ENCODE data around the gene ALS2CL.

The ALS2CL gene

GRCh38 chr3:46667061-46667621 lies 26.3 kb downstream of the ALS2CL start:
- no peak for ATAC-seq (ENCODE audit: insufficient read depth, low read depth)
- no peak overlapping the region; the same call in 1 of the 2 replicates for H3K27ac ChIP-seq (ENCODE audit: low read length)

GRCh38 chr3:46666453-46666845 lies 27.0 kb downstream of the ALS2CL start:
- no peaks in the 10 kb centered on the region for H3K79me2 ChIP-seq (ENCODE audit: insufficient read depth, low read length)
- no peak overlapping the region for H3K27ac ChIP-seq (ENCODE audit: low read length)
- no peak overlapping the region for H3K4me2 ChIP-seq (ENCODE audit: insufficient read depth, low read length)
- no peaks in the 10 kb centered on the region for H3K4me1 ChIP-seq (ENCODE audit: insufficient read depth, low read length)
- no peak for TF ChIP-seq EZH2 (IDR thresholded peaks at IDR 0.05; ENCODE audit: borderline replicate concordance, low read depth, low read length, severe bottlenecking)
- TF ChIP-seq CTCF (IDR thresholded peaks at IDR 0.05; ENCODE audit: borderline replicate concordance, extremely low read depth, low read length, poor library complexity, severe bottlenecking), result no peak
- H4K20me1 ChIP-seq (ENCODE audit: insufficient read depth, low read length), result no peaks in the 10 kb centered on the region
- no peak for ATAC-seq (ENCODE audit: insufficient read depth, low read depth)
- H3K36me3 ChIP-seq (ENCODE audit: insufficient read depth, low read length), result no peaks in the 10 kb centered on the region
- no peak for DNase-seq
- no peaks in the 10 kb centered on the region for H3K9me3 ChIP-seq (ENCODE audit: insufficient read depth, low read length, severe bottlenecking)
- no peak overlapping the region for H3K9ac ChIP-seq (ENCODE audit: low read depth, low read length)
- H2AFZ ChIP-seq (ENCODE audit: low read depth, low read length), result no peak overlapping the region
- no peaks in the 10 kb centered on the region for H3K27me3 ChIP-seq (ENCODE audit: insufficient read depth, low read length, poor library complexity)
- no peak overlapping the region for H3K4me3 ChIP-seq (ENCODE audit: low read depth in 1 of 2, low read length in 2 of 2)

More at GRCh38 chr3:46667061-46667621, 26.3 kb downstream of the ALS2CL start:
- no peaks in the 10 kb centered on the region for H3K79me2 ChIP-seq (ENCODE audit: insufficient read depth, low read length)
- H3K4me1 ChIP-seq (ENCODE audit: insufficient read depth, low read length), result no peaks in the 10 kb centered on the region
- H2AFZ ChIP-seq (ENCODE audit: low read depth, low read length), result no peak overlapping the region
- H3K9me3 ChIP-seq (ENCODE audit: insufficient read depth, low read length, severe bottlenecking), result no peaks in the 10 kb centered on the region
- no peak for TF ChIP-seq CTCF (IDR thresholded peaks at IDR 0.05; ENCODE audit: borderline replicate concordance, extremely low read depth, low read length, poor library complexity, severe bottlenecking)
- H3K4me2 ChIP-seq (ENCODE audit: insufficient read depth, low read length), result no peak overlapping the region
- no peak overlapping the region for H3K9ac ChIP-seq (ENCODE audit: low read depth, low read length)
- H4K20me1 ChIP-seq (ENCODE audit: insufficient read depth, low read length), result no peaks in the 10 kb centered on the region
- no peak for DNase-seq
- H3K27me3 ChIP-seq (ENCODE audit: insufficient read depth, low read length, poor library complexity), result no peaks in the 10 kb centered on the region
- H3K4me3 ChIP-seq (ENCODE audit: low read depth in 1 of 2, low read length in 2 of 2), result no peak overlapping the region
- no peaks in the 10 kb centered on the region for H3K36me3 ChIP-seq (ENCODE audit: insufficient read depth, low read length)

GRCh38 chr3:46665763-46666452 lies 27.6 kb downstream of the ALS2CL start:
- Histone ChIP-seq H3K4me1 (ENCODE audit: insufficient read depth, low read length) (no peaks in the 10 kb centered on the region), H3K4me3 (ENCODE audit: low read depth in 1 of 2, low read length in 2 of 2) (no peak overlapping the region), H3K9me3 (ENCODE audit: insufficient read depth, low read length, severe bottlenecking) (no peaks in the 10 kb centered on the region), H3K36me3 (ENCODE audit: insufficient read depth, low read length) (no peaks in the 10 kb centered on the region), H3K27me3 (ENCODE audit: insufficient read depth, low read length, poor library complexity) (no peaks in the 10 kb centered on the region), H3K4me2 (ENCODE audit: insufficient read depth, low read length) (no peak overlapping the region), H2AFZ (ENCODE audit: low read depth, low read length) (no peak overlapping the region), H3K79me2 (ENCODE audit: insufficient read depth, low read length) (no peaks in the 10 kb centered on the region), H4K20me1 (ENCODE audit: insufficient read depth, low read length) (no peaks in the 10 kb centered on the region), H3K9ac (ENCODE audit: low read depth, low read length) (no peak overlapping the region), H3K27ac (ENCODE audit: low read length) (no peak overlapping the region)
- TF ChIP-seq EZH2 (IDR thresholded peaks at IDR 0.05; ENCODE audit: borderline replicate concordance, low read depth, low read length, severe bottlenecking), result no peak
- TF ChIP-seq CTCF (IDR thresholded peaks at IDR 0.05; ENCODE audit: borderline replicate concordance, extremely low read depth, low read length, poor library complexity, severe bottlenecking), result no peak
- DNase-seq (no peak), ATAC-seq (ENCODE audit: insufficient read depth, low read depth) (no peak)
